IPS-18a (cell line): ENCODE data around the gene COLEC11.

Source experiments
- H3K27ac ChIP-seq: one replicate; pipeline ENCODE4 v1.5.1; 2013; ENCODE audit warnings: low read length
- H3K27me3 ChIP-seq: one replicate; pipeline ENCODE4 v1.6.1; 2013; ENCODE audit warnings: mild to moderate bottlenecking, low read length; ENCODE audit not compliant: control insufficient read depth, insufficient read depth
- H3K36me3 ChIP-seq: one replicate; pipeline ENCODE4 v1.6.1; 2013; ENCODE audit warnings: low read depth, low read length; ENCODE audit not compliant: control insufficient read depth
- H3K4me1 ChIP-seq: one replicate; pipeline ENCODE4 v1.6.1; 2013; ENCODE audit warnings: low read depth, low read length; ENCODE audit not compliant: control insufficient read depth
- H3K4me3 ChIP-seq: one replicate; pipeline ENCODE4 v1.5.1; 2013; ENCODE audit warnings: low read length
- H3K9ac ChIP-seq: one replicate; pipeline ENCODE4 v1.6.1; 2013; ENCODE audit warnings: mild to moderate bottlenecking, low read length, moderate library complexity
- H3K9me3 ChIP-seq: one replicate; pipeline ENCODE4 v1.6.1; 2013; ENCODE audit warnings: low read depth, low read length; ENCODE audit not compliant: control insufficient read depth

Gene COLEC11

DNA sequence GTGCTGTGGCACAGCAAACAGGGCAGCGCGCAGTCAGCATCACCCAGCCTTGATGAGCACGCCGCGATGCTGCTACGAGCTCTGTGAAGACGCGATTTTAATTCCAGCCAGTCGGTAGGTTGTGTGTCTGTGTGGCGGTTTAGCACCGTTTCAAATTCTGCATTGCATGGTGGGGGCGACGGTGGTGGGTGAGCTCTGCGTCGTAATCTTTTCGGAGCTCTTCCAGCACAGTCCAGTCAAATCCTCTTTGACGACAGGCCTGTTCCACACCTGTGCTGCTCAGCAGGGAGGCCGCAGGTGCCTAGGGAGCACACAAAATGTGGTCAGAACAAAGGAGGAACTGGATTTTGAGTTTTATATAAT lies 71.7 kb downstream of the COLEC11 start:
- Histone ChIP-seq H3K9me3 (no peaks in the 10 kb centered on the region), H3K4me3 (no peak overlapping the region)

DNA sequence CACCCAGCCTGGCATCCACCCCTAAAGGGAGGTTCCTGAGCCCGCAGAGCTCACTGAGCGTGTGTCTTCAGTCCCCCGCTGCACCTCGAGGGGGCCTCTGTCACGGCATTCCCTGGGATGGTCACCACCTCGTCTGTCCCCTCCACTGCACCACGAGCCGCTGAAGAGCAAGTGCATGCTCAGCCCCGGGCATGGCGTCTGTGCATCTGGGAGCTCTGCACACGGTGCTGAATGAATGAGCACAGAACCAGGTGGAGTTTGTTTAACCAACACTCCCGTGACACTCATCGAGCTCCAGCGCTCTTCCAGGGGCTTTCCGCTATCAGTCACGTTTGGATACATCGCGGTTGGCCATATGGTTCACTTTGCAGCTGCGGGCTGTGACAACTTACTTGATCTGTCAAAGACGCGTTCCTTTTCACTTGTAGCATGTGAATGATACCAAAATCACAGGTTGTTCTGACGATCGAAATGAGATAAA lies 72.3 kb downstream of the COLEC11 start:
- H3K9ac ChIP-seq, result no peak overlapping the region
- H3K36me3 ChIP-seq, result no peaks in the 10 kb centered on the region
- no peaks in the 10 kb centered on the region for H3K4me1 ChIP-seq
- no peak overlapping the region for H3K27ac ChIP-seq
- no peak overlapping the region for H3K4me3 ChIP-seq
- H3K27me3 ChIP-seq, result no peaks in the 10 kb centered on the region
- H3K9me3 ChIP-seq, result no peaks in the 10 kb centered on the region

More for the DNA sequence above, 71.7 kb downstream of the COLEC11 start:
- Histone ChIP-seq H3K27me3 (no peaks in the 10 kb centered on the region), H3K27ac (no peak overlapping the region), H3K4me1 (no peaks in the 10 kb centered on the region), H3K9ac (no peak overlapping the region), H3K36me3 (no peaks in the 10 kb centered on the region)

DNA sequence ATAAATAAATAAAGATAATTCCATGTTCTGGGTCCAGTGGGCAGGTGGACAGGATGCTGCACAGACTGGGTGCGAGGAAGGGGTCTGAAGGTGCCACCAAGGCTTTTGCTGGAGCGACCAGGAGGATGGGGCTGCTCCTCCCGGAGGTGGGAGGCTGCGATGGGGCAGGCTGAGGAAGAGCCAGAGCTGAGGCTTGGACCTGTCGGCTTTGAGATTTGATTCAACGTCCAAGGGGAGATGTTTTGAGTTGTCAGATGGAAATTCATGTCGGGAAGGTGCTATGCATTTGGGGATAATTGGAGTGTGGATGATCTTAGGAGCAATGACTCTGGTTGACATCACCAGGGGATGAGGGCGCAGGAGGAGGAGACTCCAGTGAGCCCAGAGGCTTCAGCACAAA lies 74.7 kb downstream of the COLEC11 start:
- Histone ChIP-seq H3K4me3 (no peak overlapping the region), H3K27me3 (no peaks in the 10 kb centered on the region), H3K9ac (no peak overlapping the region), H3K36me3 (no peaks in the 10 kb centered on the region), H3K4me1 (no peaks in the 10 kb centered on the region), H3K9me3 (no peaks in the 10 kb centered on the region), H3K27ac (no peak overlapping the region)

DNA sequence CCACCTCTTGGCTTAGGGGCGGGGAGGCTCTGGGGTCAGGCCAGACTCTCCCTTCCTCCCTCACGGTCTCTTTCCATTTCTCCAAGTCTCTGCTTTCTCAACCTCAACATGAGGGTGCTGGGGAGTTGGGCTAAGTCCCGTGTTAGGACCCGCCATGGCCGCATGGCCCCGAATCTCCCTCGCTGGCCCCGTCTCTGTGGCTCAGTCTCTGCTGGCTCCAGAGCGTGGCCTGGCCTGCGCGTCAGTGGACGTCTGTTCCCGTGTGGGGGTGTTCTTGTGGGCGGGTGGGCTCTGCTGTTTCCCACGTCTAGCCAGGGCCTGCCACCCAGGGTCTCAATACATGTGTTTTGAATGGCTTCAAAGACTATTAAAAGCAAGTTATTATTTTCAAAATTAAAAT lies 75.5 kb downstream of the COLEC11 start:
- H3K9ac ChIP-seq, result no peak overlapping the region

DNA sequence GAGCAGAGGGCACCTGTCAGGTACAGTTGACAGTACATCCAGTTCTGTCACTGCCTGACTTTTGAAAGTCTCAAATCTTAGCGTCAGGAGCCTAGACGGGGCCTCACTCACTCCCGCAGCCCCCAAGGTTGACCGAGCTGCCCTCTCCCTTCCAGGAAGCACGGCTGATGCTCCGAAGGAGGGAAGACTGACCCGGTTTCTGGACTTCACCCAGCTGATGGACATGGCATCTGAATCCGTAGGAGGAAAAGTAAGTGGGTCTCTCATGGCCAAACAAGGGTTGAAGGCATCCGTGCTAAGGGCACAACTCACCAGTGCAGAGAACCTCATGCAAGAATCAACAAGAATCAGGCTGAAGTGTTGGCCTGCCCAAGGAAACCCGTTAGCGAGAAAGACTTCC lies 76.0 kb downstream of the COLEC11 start:
- no peaks in the 10 kb centered on the region for H3K4me1 ChIP-seq
- no peak overlapping the region for H3K9ac ChIP-seq
- no peak overlapping the region for H3K27ac ChIP-seq
- H3K9me3 ChIP-seq, result no peaks in the 10 kb centered on the region
- no peaks in the 10 kb centered on the region for H3K36me3 ChIP-seq
- no peak overlapping the region for H3K4me3 ChIP-seq
- H3K27me3 ChIP-seq, result no peaks in the 10 kb centered on the region

More for the DNA sequence above, 75.5 kb downstream of the COLEC11 start:
- H3K4me1 ChIP-seq, result no peaks in the 10 kb centered on the region
- no peak overlapping the region for H3K27ac ChIP-seq
- H3K9me3 ChIP-seq, result no peaks in the 10 kb centered on the region
- H3K27me3 ChIP-seq, result no peaks in the 10 kb centered on the region
- no peaks in the 10 kb centered on the region for H3K36me3 ChIP-seq
- no peak overlapping the region for H3K4me3 ChIP-seq

DNA sequence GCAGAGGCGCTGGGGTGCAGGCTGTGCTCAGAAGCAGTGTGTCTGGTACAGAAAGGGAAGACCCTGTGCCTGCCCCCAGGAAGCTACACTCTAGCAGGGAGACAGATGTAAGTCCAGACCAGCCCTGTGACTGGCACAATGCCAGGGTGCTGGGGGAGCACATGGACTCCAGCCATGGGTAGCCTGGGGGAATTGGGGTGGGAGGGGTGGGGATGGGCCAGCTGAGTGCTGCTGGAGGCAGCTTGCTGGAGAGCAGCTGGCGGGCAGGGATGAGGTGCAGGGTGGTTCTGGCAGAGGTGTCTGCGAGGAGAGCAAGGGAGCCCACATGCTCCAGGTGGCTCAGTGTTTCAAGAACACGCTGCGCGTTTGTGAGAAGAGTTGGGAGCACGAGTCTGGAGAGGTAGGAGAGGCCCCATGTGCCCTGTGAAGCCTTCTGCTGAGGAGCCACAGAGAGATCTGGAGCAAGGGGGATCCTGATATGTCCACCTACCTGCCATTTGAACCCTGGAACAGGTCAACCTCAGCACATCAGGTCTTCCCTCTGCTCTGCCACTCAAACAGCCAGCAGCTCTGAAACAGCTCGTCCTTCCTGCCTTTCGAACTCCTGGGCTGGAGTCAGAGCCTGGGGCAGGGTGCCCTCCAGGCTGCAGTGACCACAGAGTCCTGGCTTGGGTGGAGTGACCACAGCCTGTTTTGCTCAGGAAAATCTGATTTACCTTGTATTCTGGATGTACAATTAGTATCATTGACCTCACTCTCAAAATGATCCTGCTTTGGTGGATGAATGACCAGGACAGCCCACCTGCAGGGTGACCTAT lies 78.2 kb downstream of the COLEC11 start:
- Histone ChIP-seq H3K4me3 (no peak overlapping the region), H3K27me3 (no peaks in the 10 kb centered on the region), H3K9me3 (no peaks in the 10 kb centered on the region), H3K4me1 (no peaks in the 10 kb centered on the region), H3K27ac (no peak overlapping the region), H3K36me3 (no peaks in the 10 kb centered on the region), H3K9ac (no peak overlapping the region)

DNA sequence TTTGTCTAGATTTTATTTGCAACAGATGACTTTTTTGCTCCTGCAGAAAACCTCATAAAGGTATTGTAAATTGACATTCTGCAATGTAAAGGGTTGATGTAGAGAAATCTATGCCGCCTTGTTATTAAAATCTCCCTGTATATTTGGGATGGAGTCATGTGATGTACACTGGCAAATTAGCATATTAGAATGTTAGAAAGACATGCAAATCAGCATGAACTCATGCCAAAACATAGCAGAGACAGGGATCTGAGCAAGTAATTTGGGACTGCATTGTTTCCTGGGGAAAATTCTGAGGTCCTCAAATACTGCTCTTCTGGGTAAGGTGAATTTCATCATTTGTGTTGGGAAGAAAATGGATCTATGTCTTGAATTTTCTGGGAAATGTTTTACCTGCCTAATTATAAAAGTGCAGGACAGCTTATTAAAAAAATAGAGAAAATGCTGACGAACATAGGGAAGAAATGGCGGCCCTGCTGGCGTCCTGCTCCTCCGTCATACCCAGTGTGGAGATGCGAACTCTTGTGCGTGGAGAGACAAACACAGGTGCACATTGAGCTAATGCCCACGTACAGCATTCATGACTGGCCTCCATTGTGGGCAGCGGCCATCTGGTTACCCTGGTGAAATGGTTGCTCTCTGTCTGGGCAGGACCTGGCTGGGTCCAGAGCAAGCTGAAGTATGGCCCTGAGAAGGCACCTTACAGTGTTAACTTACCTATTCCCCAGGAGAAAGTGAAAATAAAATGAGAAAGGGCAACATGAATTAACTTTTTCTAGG lies 79.3 kb downstream of the COLEC11 start:
- H3K9ac ChIP-seq, result no peak overlapping the region
- no peaks in the 10 kb centered on the region for H3K27me3 ChIP-seq
- no peaks in the 10 kb centered on the region for H3K9me3 ChIP-seq

DNA sequence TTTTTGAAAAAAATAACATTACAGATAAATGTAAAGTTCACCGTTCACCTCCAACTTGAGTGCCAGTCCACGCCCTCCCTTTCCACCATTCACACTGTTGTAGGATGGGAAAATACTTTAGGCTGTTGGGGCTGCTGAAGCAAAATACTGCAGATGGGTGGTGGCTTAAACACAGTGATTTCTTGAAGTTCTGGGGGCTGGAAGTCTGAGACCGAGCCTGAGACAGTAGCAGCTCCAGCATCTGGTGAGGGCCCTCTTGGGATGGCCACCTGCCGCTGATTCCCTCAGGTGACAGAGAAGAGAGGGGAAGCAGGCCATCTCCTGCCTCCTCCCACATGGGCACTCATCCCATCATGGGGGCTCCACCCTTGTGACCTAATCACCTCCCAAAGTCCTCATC lies 80.8 kb downstream of the COLEC11 start:
- H3K9me3 ChIP-seq, result no peaks in the 10 kb centered on the region
- no peak overlapping the region for H3K27ac ChIP-seq
- H3K4me1 ChIP-seq, result no peaks in the 10 kb centered on the region
- H3K27me3 ChIP-seq, result no peaks in the 10 kb centered on the region
- no peaks in the 10 kb centered on the region for H3K36me3 ChIP-seq
- no peak overlapping the region for H3K9ac ChIP-seq
- no peak overlapping the region for H3K4me3 ChIP-seq

More for the DNA sequence above, 79.3 kb downstream of the COLEC11 start:
- Histone ChIP-seq H3K4me1 (no peaks in the 10 kb centered on the region), H3K4me3 (no peak overlapping the region), H3K36me3 (no peaks in the 10 kb centered on the region), H3K27ac (no peak overlapping the region)

DNA sequence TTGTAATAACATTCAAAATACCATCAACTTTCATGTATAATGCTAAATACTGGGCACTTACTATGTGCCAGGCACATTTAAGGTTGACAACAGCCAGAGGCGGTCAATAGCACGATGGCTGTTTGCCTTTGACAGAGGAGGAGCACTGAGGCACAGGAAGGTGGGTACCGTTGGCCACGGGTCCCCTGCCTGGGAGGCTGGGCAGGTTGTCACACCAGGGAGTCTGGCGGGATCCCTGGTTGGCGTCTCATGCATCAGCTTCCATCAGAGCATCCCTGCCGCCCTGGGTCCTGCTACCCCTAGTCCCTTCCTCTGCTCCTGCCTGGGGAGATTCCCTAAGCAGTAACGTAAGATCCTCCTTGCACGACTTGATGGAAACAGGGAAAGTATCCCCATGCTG lies 82.5 kb downstream of the COLEC11 start:
- Histone ChIP-seq H3K36me3 (no peaks in the 10 kb centered on the region), H3K9me3 (no peaks in the 10 kb centered on the region), H3K27me3 (no peaks in the 10 kb centered on the region), H3K27ac (no peak overlapping the region), H3K4me3 (no peak overlapping the region), H3K9ac (no peak overlapping the region), H3K4me1 (no peaks in the 10 kb centered on the region)

DNA sequence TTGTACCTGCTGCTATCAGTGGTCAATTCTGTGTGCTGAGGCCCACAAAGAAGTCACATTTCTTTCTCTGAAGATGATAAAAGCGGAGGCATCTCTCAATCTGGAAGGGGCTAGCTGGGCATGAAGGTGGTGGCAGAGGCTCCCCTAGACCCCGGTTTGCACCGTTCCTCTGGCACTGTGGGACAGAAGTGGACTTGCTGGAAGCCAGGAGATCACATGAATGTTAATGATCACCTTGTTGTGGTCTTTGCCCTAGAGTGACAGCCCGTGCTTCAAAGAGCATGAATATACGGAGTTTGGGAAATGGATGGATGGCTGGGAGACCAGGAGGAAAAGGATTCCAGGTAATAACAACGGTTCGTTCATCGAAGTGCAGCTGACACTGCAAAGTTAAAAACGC lies 83.3 kb downstream of the COLEC11 start:
- Histone ChIP-seq H3K4me3 (no peak overlapping the region), H3K27ac (no peak overlapping the region), H3K36me3 (no peaks in the 10 kb centered on the region), H3K9ac (no peak overlapping the region), H3K27me3 (no peaks in the 10 kb centered on the region), H3K9me3 (no peaks in the 10 kb centered on the region), H3K4me1 (no peaks in the 10 kb centered on the region)

DNA sequence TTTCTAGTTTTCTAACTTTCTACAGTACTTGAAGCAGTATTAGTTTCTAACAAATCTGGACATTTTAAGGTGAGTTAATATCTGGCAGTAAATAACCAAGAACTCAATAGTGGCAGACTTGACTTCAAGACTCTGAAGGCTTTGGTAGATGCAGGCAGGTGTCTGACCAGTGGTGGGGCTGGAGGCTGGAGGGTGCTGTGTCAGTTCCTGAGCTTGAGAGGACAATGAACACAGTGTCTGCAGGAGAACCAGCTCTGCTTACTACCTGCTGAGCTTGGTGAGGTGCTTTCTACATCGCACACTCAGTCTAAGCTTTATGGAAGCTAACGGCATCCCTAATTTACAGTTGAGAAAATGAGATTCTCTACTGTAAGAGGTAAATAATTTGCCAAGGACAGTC lies 84.3 kb downstream of the COLEC11 start:
- Histone ChIP-seq H3K27me3 (no peaks in the 10 kb centered on the region), H3K9me3 (no peaks in the 10 kb centered on the region), H3K4me3 (no peak overlapping the region), H3K27ac (no peak overlapping the region), H3K36me3 (no peaks in the 10 kb centered on the region), H3K9ac (no peak overlapping the region), H3K4me1 (no peaks in the 10 kb centered on the region)
